Loucy (cell line): ENCODE data around the gene SH3BP1.

Experiments
- EZH2phosphoT487 ChIP-seq: fragments of 200-600 bp; IDR thresholded peaks from 2 replicates; pipeline ENCODE4 v1.6.1; 2018; ENCODE audit warnings: antibody characterized with exemption, mild to moderate bottlenecking, moderate library complexity, borderline replicate concordance
- TF ChIP-seq, protein P1 (sequence below): fragments of 200-600 bp; sonication (generic); conservative IDR thresholded peaks from 2 replicates; pipeline ENCODE4 v1.5.1; 2014; ENCODE audit warnings: mild to moderate bottlenecking, antibody characterized with exemption, low read length

- no peak for TF ChIP-seq EZH2phosphoT487
- TF ChIP-seq, protein P1, sequence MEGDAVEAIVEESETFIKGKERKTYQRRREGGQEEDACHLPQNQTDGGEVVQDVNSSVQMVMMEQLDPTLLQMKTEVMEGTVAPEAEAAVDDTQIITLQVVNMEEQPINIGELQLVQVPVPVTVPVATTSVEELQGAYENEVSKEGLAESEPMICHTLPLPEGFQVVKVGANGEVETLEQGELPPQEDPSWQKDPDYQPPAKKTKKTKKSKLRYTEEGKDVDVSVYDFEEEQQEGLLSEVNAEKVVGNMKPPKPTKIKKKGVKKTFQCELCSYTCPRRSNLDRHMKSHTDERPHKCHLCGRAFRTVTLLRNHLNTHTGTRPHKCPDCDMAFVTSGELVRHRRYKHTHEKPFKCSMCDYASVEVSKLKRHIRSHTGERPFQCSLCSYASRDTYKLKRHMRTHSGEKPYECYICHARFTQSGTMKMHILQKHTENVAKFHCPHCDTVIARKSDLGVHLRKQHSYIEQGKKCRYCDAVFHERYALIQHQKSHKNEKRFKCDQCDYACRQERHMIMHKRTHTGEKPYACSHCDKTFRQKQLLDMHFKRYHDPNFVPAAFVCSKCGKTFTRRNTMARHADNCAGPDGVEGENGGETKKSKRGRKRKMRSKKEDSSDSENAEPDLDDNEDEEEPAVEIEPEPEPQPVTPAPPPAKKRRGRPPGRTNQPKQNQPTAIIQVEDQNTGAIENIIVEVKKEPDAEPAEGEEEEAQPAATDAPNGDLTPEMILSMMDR: no peak
Observed at GRCh38 chr22:37618674-37619073, 20.8 kb upstream of the SH3BP1 start.
